NOMO-1 treated with dmso at 0.1 percent for 144 hours (cell line): ENCODE results near the gene CYB561A3.
A peak's percentile ranks its signal among the peaks of the same experiment; 100 is the strongest.

Experiments used
- DNase-seq: peaks from one replicate; lab custom pipeline; 2025; ENCODE audit not compliant: unreplicated experiment; lab: John Stamatoyannopoulos, UW

Gene CYB561A3

DNA sequence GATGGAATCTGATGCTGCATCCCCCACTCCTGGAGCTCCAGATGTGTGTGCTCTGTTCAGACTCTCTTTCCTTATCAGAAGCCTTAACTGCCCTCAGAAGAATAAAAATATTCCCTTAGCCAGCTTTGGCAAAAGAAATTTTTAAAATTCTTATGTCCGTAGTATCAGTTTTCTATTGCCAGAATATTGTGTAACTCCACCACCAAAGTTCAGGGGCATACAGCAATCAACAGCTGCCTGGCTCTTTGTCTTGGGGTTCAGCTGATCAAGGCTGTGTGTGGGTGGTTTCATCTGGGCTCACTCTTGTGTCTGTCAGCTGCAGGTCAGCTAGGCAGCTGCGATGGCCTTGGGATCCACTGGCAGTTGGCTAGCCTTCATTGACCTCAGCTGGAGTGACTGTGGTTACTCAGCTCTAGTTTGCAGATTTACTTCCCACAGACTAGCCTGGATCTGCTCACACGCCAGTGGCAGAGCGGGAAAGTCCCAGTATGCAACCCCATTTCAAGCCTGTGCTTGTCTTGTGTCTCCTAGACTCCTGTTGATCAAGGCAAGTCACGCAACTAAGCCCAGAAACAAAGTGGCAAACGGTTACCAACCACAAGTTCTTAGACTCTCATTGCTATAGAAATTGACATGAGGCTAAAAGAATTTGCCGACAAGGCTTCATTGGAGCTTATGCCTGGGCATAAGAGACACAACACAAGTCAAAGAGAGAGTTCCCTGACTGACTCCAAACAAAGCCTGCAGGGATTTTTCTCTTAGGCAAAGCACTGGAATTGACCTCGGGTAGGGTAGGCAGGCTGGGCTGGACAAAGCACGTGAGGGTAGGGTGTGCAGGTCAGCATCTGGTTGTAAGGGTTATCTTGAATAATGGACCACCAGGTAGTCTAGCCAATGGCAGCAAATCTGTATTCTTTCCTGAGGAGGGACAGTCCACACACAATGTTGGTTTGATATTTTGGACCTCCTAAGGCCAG is 8.0 kb upstream of the CYB561A3 start:
- no peak for DNase-seq

- DNase-seq, result no peak
These were observed 7.0 kb upstream of the CYB561A3 start for GRCh38 chr11:61368646-61369045.

DNA sequence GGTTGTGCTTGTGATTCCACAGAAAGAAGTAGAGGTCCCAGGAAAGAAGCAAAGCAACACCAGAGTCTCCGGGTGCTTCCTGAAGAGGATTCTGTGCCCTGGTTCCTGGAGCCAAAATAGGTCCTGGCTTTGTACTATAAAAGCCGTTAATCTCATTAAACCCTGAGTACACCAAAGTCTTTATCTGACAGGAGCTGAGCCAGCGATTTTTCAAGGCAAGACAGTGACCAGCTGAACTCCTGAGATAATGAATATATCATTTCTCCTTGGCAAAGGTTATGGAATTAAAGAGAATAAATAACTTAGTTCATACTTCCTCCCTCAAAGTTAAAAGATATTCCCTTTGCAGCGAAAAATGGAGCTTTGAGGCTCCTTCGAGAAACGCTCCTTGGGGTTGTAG is 5.7 kb upstream of the CYB561A3 start:
- no peak for DNase-seq

- DNase-seq, result no peak
These were observed 2.5 kb upstream of the CYB561A3 start for GRCh38 chr11:61364012-61364675.

- no peak for DNase-seq
These were observed 827 bp upstream of the CYB561A3 start for GRCh38 chr11:61362542-61362875.

GRCh38 chr11:61361237-61361740 is 393 bp downstream of the CYB561A3 start:
- DNase-seq, result no peak

DNA sequence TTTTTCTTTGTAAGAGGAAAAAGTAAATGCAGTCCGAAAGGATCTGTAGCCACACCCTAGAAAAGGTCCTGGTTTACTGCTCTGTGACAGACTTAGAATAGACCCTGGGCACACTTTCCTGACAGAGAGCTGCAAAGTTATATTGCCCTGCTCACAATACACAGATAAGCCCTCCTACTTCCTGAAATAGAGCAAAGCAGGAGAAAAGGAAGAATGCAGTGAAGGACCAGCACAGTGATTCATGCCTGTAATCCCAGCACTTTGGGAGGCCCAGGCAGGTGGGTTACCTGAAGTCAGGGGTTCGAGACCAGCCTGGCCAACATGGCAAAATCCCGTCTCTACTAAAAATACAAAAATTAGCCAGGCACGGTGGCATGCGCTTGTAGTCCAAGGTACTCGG is 2.2 kb downstream of the CYB561A3 start:
- no peak for DNase-seq

DNA sequence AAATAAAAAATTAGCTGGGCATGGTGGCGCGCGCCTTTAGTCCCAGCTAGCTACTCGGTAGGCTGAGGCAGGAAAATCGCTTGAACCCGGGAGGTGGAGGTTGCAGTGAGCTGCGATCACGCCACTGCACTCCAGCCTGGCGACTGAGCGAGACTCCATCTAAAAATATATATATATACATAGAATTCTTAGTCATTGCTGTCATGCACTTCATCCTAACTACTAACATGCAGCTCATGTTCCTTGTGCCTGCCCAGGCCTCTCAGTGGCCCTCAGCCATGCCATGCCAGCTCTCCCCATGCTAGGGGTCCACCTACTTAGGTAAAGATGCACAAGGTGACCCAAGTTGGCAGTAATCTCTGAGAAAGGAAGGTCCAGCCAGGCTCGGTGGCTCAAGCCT is 3.1 kb downstream of the CYB561A3 start:
- DNase-seq, result no peak

- no peak for DNase-seq
These were observed 3.8 kb downstream of the CYB561A3 start for GRCh38 chr11:61357894-61358239.

- peak; percentile 84 for DNase-seq
These were observed 4.3 kb downstream of the CYB561A3 start for GRCh38 chr11:61357233-61357893.

DNA sequence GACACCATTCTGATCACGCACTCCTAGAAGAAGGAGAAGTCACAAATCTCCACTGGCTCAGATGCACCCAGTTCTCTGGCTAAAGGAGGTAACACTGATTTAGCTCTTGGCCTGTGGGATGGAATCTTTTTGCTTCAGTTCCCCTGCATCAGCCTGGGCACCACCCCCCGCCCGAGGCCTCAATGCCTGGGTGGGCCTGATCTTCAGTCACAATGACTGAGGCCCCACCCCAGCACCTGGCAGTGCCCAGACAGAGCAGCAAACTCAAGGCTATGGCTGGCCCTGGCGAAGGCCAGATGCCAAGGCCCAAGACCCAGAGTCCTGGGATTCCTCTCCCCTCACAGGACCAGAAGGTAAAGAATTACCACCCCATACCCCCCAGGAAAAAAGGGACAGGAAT is 5.0 kb downstream of the CYB561A3 start:
- DNase-seq, result no peak

DNA sequence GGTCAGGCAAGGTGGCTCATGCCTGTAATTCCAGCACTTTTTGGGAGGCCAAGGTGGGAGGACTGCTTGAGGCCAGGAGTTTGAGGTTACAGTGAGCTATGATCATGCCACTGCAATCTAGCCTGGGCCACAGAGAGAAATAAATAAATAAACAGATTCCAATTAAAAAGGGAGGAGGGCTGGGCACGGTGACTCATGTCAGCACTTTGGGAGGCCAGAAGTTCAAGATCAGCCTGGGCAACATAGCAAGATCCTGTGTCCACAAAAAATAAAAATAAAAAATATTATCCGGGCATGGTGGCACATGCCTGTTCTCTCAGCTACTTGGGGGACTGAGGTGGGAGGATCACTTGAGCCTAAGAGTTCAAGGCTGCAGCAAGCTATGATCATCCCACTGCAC is 7.5 kb downstream of the CYB561A3 start:
- DNase-seq, result no peak

DNA sequence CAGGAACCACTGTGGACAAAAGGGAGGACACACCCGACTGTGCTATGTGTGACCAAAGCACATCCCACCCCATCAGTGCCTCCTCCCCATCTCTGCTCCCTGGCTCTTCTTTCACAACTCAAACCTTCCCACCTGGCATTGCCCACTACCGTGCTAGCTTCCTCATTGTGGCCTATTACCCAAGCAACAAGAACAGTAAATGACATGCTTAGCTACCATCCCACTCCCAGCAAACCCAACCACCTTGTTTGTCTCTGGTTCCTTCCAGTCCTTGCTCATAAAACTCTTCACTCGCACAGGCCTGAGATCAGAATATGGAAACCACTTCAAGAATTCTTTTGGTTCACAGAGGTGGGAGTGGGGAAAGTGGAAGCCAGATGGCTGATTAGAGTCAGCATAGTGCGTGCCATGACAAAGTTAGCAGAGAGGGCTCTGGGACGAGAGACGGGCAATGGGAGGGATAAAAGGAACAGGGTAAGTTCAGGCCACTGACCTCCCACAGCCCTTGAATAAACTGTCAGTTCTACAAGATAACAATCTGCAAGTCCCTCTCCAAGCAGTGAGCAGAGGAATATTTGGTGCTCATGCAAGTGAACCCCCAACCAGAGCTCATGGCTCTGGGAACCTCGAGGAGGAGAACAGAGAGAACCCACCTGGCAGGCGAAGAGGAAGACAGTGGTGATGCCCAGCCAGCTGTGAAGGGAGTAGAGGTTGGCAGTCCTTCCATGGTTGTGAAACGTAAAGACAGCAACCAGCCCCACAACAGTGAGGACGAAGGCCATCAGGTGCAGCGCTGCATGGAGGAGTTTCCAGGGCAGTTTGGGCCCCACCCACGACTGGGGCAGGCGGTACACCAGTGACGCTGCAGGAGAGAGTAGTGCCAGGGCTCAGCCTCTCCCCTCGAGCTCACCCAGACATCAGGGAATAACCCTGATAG is 8.3 kb downstream of the CYB561A3 start:
- DNase-seq, result no peak

DNA sequence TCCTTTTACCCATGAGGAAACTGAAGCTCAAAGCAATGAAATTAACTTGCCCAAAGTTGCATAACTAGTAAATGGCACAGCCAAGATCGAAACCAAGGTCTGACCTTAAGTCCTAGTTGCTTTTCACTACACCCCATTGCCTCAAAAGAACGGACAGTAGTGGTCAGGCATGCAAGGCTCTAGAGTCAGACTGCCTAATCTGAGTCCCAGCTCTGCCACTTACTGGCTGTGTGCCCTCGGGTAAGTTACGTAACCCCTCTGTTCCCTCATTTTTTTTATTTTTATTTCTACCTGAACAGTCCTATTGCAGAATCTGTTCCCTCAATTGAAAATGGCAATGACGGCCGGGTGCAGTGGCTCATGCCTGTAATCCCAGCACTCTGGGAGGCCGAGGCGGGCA is 9.6 kb downstream of the CYB561A3 start:
- DNase-seq, result no peak

GRCh38 chr11:61350803-61351202 is 10.9 kb downstream of the CYB561A3 start:
- no peak for DNase-seq

DNA sequence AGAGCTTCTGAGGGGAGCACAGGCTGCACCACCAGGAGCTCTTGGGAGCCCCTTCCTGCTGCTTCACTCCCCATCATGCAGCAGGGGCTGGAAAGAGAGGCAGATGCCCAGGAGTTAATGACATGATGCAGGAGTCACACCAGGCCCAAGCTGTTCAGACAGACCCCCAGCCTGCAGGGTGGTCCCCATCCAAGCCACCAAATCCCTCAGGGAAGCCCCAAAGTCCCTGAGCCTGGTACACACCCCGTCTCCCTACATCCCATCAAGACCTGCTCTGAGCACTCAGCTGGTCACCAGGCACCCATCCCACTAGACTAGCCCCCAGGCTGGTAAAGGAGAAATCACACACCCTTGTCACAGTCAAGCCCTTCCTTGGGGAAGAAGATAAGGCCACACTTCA is 11.3 kb downstream of the CYB561A3 start:
- no peak for DNase-seq

GRCh38 chr11:61349916-61350315 is 11.8 kb downstream of the CYB561A3 start:
- DNase-seq, result no peak

- DNase-seq, result no peak
These were observed 12.4 kb downstream of the CYB561A3 start for GRCh38 chr11:61349189-61349751.

DNA sequence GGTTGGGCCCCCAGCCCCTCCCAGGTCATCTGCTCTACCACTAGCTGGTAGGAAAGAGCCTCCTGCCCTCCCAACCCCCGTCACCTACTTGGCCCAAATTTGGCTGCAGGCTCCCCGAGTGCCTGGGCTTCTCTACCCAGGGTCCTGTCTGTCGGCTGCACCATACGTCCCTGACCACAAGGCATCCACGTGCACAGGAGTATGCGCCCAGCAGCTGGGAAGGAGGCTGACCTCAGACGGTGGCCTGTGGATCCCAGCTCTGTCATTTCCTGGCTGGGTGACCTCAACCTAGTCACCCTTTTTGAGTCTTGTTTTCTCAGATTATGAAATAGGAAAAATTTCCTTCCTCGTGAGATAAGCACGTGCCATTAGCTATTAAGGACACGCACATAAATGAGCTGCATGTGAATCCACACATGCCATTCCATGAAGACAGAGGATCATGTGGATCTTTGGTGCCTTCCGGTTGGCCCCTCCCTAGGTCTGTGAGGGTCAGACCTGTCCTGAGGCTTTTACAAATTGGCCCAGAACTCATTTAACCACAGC is 13.7 kb downstream of the CYB561A3 start:
- DNase-seq, result no peak
